Keratinocyte (primary cell): ENCODE measurements around the gene ZC3HAV1L. TPM values are rescaled to one million over a fixed set of nuclear protein-coding genes. Genes with fewer than 3 reads are reported as not detected.
"Not testable (repeated sequence)": the region's sequence is repeated elsewhere in the genome, so short reads cannot be mapped to it uniquely, and the experiment has no call there.

ENCODE experiments used
- DNase-seq: peaks from one replicate; pipeline ENCODE4 v3.0.0-alpha.2; 2011; ENCODE audit warnings: low read depth, missing footprints, low spot score
- FAIRE-seq: peaks from 2 replicates; lab custom pipeline; 2011; peaks lifted over from hg19 to GRCh38; lab: Jason Lieb, UNC
- H2AFZ ChIP-seq: 2 replicates; pipeline ENCODE4 v1.6.0; 2012; ENCODE audit warnings: low read length, control low read depth, inconsistent platforms; ENCODE audit not compliant: control insufficient read depth
- H3K27ac ChIP-seq: 2 replicates; pipeline ENCODE4 v1.5.1; 2011; ENCODE audit warnings: low read length; ENCODE audit not compliant: control insufficient read depth, insufficient read depth
- H3K27me3 ChIP-seq: 3 replicates; pipeline ENCODE4 v1.6.0; 2011; ENCODE audit warnings: low read length; ENCODE audit not compliant: control insufficient read depth, insufficient read depth; ENCODE audit errors: extremely low read depth
- H3K36me3 ChIP-seq, 2 experiments: 2 replicates in 1 of 2; 3 replicates in 1 of 2; pipeline ENCODE4 v1.5.1; 2011; ENCODE audit warnings: low read length in 2 of 2, mild to moderate bottlenecking in 1 of 2; ENCODE audit not compliant: control insufficient read depth in 2 of 2, insufficient read depth in 2 of 2; ENCODE audit errors: extremely low read depth in 1 of 2
- H3K4me1 ChIP-seq: 3 replicates; pipeline ENCODE4 v1.5.1; 2011; ENCODE audit warnings: low read length; ENCODE audit not compliant: control insufficient read depth, insufficient read depth; ENCODE audit errors: extremely low read depth
- H3K4me2 ChIP-seq: 3 replicates; pipeline ENCODE4 v1.6.0; 2011; ENCODE audit warnings: low read depth, low read length; ENCODE audit not compliant: control insufficient read depth, insufficient read depth; ENCODE audit errors: extremely low read depth
- H3K4me3 ChIP-seq, 3 experiments: fragments of 200-600 bp in 1 of 3; sonication (generic) in 1 of 3; 2 replicates in 2 of 3; 3 replicates in 1 of 3; pipeline ENCODE4 v1.5.1; 2011 to 2016; ENCODE audit warnings: low read length in 3 of 3, mild to moderate bottlenecking in 3 of 3, control low read depth in 2 of 3, inconsistent platforms in 1 of 3, low read depth in 1 of 3, mixed read lengths in 1 of 3, mixed run types in 1 of 3, moderate library complexity in 1 of 3; ENCODE audit not compliant: control insufficient read depth in 2 of 3, insufficient read depth in 2 of 3; ENCODE audit errors: extremely low read depth in 1 of 3
- H3K79me2 ChIP-seq: 2 replicates; pipeline ENCODE4 v1.6.0; 2012; ENCODE audit warnings: low read length; ENCODE audit not compliant: control insufficient read depth, insufficient read depth
- H3K9ac ChIP-seq: 3 replicates; pipeline ENCODE4 v1.6.0; 2011; ENCODE audit warnings: low read length; ENCODE audit not compliant: control insufficient read depth, insufficient read depth; ENCODE audit errors: extremely low read depth
- H3K9me1 ChIP-seq: 3 replicates; pipeline ENCODE4 v1.6.0; 2011; ENCODE audit warnings: low read length; ENCODE audit not compliant: control insufficient read depth, insufficient read depth; ENCODE audit errors: extremely low read depth
- H3K9me3 ChIP-seq: 2 replicates; pipeline ENCODE4 v1.5.1; 2012; ENCODE audit warnings: low read depth, low read length; ENCODE audit not compliant: control insufficient read depth
- H4K20me1 ChIP-seq: 3 replicates; pipeline ENCODE4 v1.6.0; 2011; ENCODE audit warnings: low read length; ENCODE audit not compliant: control insufficient read depth, insufficient read depth; ENCODE audit errors: extremely low read depth
- EZH2 ChIP-seq: IDR thresholded peaks from one replicate; pipeline ENCODE4 v1.6.1; 2012; ENCODE audit warnings: inconsistent platforms, mild to moderate bottlenecking, low read length, moderate library complexity
- dilution Hi-C: fragments of 300-500 bp; cut with MboI; formaldehyde crosslinking; loops from one replicate; pipeline ENCODE4 v1.7.0; 2020; ENCODE audit warnings: low sequenced_read_pairs; ENCODE audit not compliant: extremely low pct_ligation_motif_present
- polyA plus RNA-seq, 5 experiments: library from polyadenylated mRNA; depleted of rRNA in 3 of 5; stranded (reverse) in 3 of 5; stranded (forward) in 1 of 5; unstranded in 1 of 5; fragments of >200 nt; gene quantifications; 1 replicate in 1 of 5; 2 replicates in 3 of 5; 3 replicates in 1 of 5; pipeline versions ENCODE4 v1.2.1 to v1.2.3, GENCODE V29; 2011 to 2012; ENCODE audit warnings: missing spikeins in 2 of 5, low read depth in 1 of 5, low replicate concordance in 1 of 5
- TF ChIP-seq, protein P1 (sequence below), 3 experiments: IDR thresholded peaks in 1 of 3; conservative IDR thresholded peaks in 1 of 3; optimal IDR thresholded peaks in 1 of 3; 2 replicates in 2 of 3; 3 replicates in 1 of 3; pipeline versions ENCODE3 to v1.5.1; 2011; ENCODE audit warnings: low read length in 3 of 3, mild to moderate bottlenecking in 3 of 3, moderate library complexity in 2 of 3, control low read depth in 1 of 3, inconsistent platforms in 1 of 3; ENCODE audit not compliant: insufficient read depth in 2 of 3; ENCODE audit errors: extremely low read depth in 1 of 3

ZC3HAV1L gene
- polyA plus RNA-seq, 1 donor (not counting 4 experiments of a cell fraction or from before 2014, with no cell fraction given) = 7.9 TPM

- Histone ChIP-seq H3K9me1 (no peaks in the 10 kb centered on the region), H3K27me3 (no peaks in the 10 kb centered on the region), H3K79me2 (no peaks in the 10 kb centered on the region), H2AFZ (no peak overlapping the region), H3K36me3 (peaks cover 23 to 30% of the 10 kb centered on the region in 2 experiments), H4K20me1 (no peaks in the 10 kb centered on the region), H3K4me3 (no peak overlapping the region), H3K27ac (no peak overlapping the region), H3K4me2 (no peak overlapping the region), H3K9me3 (no peaks in the 10 kb centered on the region), H3K4me1 (no peaks in the 10 kb centered on the region), H3K9ac (no peak overlapping the region)
- FAIRE-seq (no peak), DNase-seq (no peak)
- dilution Hi-C loops = no loop called here
- TF ChIP-seq, protein P1, sequence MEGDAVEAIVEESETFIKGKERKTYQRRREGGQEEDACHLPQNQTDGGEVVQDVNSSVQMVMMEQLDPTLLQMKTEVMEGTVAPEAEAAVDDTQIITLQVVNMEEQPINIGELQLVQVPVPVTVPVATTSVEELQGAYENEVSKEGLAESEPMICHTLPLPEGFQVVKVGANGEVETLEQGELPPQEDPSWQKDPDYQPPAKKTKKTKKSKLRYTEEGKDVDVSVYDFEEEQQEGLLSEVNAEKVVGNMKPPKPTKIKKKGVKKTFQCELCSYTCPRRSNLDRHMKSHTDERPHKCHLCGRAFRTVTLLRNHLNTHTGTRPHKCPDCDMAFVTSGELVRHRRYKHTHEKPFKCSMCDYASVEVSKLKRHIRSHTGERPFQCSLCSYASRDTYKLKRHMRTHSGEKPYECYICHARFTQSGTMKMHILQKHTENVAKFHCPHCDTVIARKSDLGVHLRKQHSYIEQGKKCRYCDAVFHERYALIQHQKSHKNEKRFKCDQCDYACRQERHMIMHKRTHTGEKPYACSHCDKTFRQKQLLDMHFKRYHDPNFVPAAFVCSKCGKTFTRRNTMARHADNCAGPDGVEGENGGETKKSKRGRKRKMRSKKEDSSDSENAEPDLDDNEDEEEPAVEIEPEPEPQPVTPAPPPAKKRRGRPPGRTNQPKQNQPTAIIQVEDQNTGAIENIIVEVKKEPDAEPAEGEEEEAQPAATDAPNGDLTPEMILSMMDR (optimal IDR thresholded peaks at IDR 0.05 in 1 of 3, IDR thresholded peaks at IDR 0.05 in 1 of 3, conservative IDR thresholded peaks at IDR 0.05 in 1 of 3; ENCODE audit: extremely low read depth in 1 of 3, insufficient read depth in 2 of 3, low read length in 3 of 3) = no peak
- TF ChIP-seq EZH2 = no peak
Measured at GRCh38 chr7:139058943-139059342, 23.1 kb upstream of the ZC3HAV1L start.

DNA sequence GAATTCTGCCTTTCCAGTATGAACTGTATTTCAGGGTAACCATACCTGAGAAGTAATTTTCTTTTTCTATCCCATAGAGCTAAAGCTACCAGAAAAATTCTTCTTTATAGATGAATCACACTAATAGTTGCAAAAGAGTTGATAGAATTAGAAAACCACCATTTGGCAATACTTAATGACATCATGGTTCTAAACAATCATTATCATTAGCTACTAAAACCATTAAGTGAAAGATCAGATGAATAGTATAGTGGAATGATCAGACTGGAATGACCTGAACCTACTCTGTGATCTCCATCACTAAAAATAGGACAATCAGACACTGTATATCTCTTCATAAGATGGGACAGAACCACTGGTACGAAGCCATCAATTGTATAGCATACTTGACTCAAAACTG lies 19.8 kb upstream of the ZC3HAV1L start:
- TF ChIP-seq, protein P1 (optimal IDR thresholded peaks at IDR 0.05 in 1 of 3, IDR thresholded peaks at IDR 0.05 in 1 of 3, conservative IDR thresholded peaks at IDR 0.05 in 1 of 3; ENCODE audit: extremely low read depth in 1 of 3, insufficient read depth in 2 of 3, low read length in 3 of 3) = no peak
- TF ChIP-seq EZH2 = no peak
- Histone ChIP-seq H4K20me1 (no peaks in the 10 kb centered on the region), H3K4me1 (no peaks in the 10 kb centered on the region), H3K4me3 (no peak overlapping the region), H3K79me2 (no peaks in the 10 kb centered on the region), H3K36me3 (peaks cover 15 to 18% of the 10 kb centered on the region in 2 experiments), H3K27ac (no peak overlapping the region), H3K9ac (no peak overlapping the region), H3K9me1 (no peaks in the 10 kb centered on the region), H3K27me3 (no peaks in the 10 kb centered on the region), H2AFZ (no peak overlapping the region), H3K4me2 (no peak overlapping the region), H3K9me3 (no peaks in the 10 kb centered on the region)
- dilution Hi-C loops = no loop called here
- no peak for DNase-seq
- FAIRE-seq = no peak

DNA sequence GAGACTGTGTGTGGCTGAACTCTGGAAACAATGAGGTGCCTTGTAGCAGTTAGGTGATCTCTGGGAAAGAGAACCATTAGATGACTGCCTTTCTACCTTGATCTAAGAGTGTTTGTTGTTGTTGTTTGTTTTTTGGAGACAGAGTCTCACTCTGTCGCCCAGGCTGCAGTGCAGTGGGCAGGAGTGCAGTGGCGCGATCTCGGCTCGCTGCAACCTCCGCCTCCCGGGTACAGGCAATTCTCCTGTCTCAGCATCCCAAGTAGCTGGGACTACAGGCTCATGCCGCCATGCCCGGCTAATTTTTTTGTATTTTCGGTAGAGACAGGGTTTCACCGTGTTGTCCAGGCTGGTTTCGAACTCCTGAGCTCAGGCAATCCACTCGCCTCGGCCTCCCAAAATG lies 18.8 kb upstream of the ZC3HAV1L start:
- H3K9ac ChIP-seq, H2AFZ ChIP-seq, DNase-seq, H3K9me1 ChIP-seq, H3K79me2 ChIP-seq, H3K4me3 ChIP-seq, H3K9me3 ChIP-seq, H3K27ac ChIP-seq, FAIRE-seq, H4K20me1 ChIP-seq, dilution Hi-C loops, H3K4me2 ChIP-seq, H3K27me3 ChIP-seq, H3K4me1 ChIP-seq: not testable (repeated sequence)
- H3K36me3 ChIP-seq = peaks cover 10 to 17% of the 10 kb centered on the region in 2 experiments
